ENCODE measurements around the gene CMTM1. TPM values are rescaled to one million over a fixed set of nuclear protein-coding genes. Genes with fewer than 3 reads are reported as not detected.

Gene CMTM1
- total and polyA plus RNA-seq, 2 donors (not counting 3 experiments of a cell fraction or from before 2014, with no cell fraction given): 3.0 to 12.3 TPM

DNA sequence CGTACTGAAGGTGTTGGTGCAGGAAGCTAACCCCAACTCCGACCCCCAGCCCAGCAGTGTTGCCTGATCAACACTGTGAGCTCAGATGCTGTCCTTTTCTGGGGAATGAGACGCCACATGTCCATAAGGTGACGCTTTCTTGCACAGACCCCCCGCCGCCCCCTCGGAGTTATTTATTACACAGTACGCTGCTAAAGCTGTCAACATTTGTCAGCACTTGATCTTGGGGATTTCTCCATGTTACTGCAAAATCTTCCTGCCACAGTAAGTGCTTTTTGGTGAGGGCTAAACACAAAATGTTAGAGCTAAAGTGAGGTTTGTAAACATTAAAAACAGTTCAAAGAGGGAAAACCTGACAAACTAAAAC is 54.2 kb downstream of the CMTM1 start:
- dilution Hi-C loops (cut with MboI; ENCODE audit: extremely low pct_ligation_motif_present, low sequenced_read_pairs): no loop called here
- CTCF ChIA-PET: interaction anchor here (0.9 to 2.0 kb wide), 4 partner anchors 9 to 41 kb away, joined by 3 to 14 read pairs (median 4); no protein-coding TSS in a partner anchor

DNA sequence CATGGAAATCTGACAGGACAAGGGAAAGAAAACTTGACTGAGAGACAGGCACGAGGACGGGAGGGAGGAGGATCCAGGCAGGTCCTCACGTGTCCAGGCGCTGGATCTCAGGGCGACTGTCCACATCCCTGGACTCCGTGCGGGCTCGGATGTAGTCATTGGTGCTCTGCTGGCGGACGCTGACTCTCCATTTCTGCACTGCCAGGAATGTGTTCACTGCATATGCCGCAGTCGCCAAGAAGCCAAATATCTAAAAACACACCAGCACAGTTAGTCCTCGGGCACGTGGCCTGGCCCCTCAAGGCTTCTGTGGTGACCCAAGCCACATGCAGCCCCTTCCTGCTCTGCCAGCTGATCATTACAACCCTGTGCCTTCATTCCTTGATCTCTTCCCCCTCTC is 55.7 kb downstream of the CMTM1 start:
- no peak overlapping the region for H2AFZ ChIP-seq (ENCODE audit: low read depth, low read length)
- H3K36me3 ChIP-seq (ENCODE audit: control insufficient read depth in 2 of 2, extremely low read depth in 1 of 2, insufficient read depth in 2 of 2, low read length in 2 of 2): no peaks in the 10 kb centered on the region
- ChIA-PET POLR2A (no interaction called here), CTCF (no interaction called here)
- intact Hi-C loops (cut with micrococcal nuclease): no loop called here
- H3K79me2 ChIP-seq (ENCODE audit: control insufficient read depth, insufficient read depth, low read length): no peaks in the 10 kb centered on the region
- H3K4me2 ChIP-seq (ENCODE audit: insufficient read depth, low read length): no peak overlapping the region
- no peak overlapping the region for H3K4me3 ChIP-seq (replicated peaks in 1 of 3; ENCODE audit: insufficient read depth in 1 of 3, low read depth in 1 of 3, low read length in 3 of 3)
- no TSS peak for BruUV-seq (replicated peaks)
- no peak overlapping the region for H3K9ac ChIP-seq (replicated peaks; ENCODE audit: extremely low read depth, insufficient read depth, low read length)
- FAIRE-seq (no peak), DNase-seq (ENCODE audit: low read depth, low spot score) (no peak)
- H3K27me3 ChIP-seq (ENCODE audit: control insufficient read depth in 2 of 2, insufficient read depth in 2 of 2, low read length in 2 of 2): no peaks in the 10 kb centered on the region
- dilution Hi-C loops (cut with MboI; ENCODE audit: extremely low pct_ligation_motif_present, low sequenced_read_pairs): no loop called here
- no peaks in the 10 kb centered on the region for H4K20me1 ChIP-seq (replicated peaks; ENCODE audit: control insufficient read depth, extremely low read depth, insufficient read depth, low read length)
- no peak overlapping the region for H3K27ac ChIP-seq (ENCODE audit: insufficient read depth, low read depth, low read length)
- peaks cover 20% of the 10 kb centered on the region for H3K4me1 ChIP-seq (ENCODE audit: control insufficient read depth, extremely low read depth, insufficient read depth, low read length)
- no peaks in the 10 kb centered on the region for H3K9me3 ChIP-seq (replicated peaks; ENCODE audit: control insufficient read depth, insufficient read depth, low read length)
- no peaks in the 10 kb centered on the region for H3K9me1 ChIP-seq (replicated peaks; ENCODE audit: control insufficient read depth, extremely low read depth, insufficient read depth, low read length)
- no peak for TF ChIP-seq JUN (IDR thresholded peaks at IDR 0.05; ENCODE audit: borderline replicate concordance, insufficient read depth, insufficient read length, low read depth)
- TF ChIP-seq EZH2 (IDR thresholded peaks at IDR 0.05; ENCODE audit: borderline replicate concordance, low read depth, low read length, severe bottlenecking): no peak
- TF ChIP-seq FOS (IDR thresholded peaks at IDR 0.05; ENCODE audit: borderline replicate concordance, insufficient read depth, low read length): no peak
- TF ChIP-seq, protein P1, sequence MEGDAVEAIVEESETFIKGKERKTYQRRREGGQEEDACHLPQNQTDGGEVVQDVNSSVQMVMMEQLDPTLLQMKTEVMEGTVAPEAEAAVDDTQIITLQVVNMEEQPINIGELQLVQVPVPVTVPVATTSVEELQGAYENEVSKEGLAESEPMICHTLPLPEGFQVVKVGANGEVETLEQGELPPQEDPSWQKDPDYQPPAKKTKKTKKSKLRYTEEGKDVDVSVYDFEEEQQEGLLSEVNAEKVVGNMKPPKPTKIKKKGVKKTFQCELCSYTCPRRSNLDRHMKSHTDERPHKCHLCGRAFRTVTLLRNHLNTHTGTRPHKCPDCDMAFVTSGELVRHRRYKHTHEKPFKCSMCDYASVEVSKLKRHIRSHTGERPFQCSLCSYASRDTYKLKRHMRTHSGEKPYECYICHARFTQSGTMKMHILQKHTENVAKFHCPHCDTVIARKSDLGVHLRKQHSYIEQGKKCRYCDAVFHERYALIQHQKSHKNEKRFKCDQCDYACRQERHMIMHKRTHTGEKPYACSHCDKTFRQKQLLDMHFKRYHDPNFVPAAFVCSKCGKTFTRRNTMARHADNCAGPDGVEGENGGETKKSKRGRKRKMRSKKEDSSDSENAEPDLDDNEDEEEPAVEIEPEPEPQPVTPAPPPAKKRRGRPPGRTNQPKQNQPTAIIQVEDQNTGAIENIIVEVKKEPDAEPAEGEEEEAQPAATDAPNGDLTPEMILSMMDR (IDR thresholded peaks at IDR 0.05; ENCODE audit: extremely low read depth in 1 of 2, insufficient read depth in 1 of 2, low read depth in 1 of 2, low read length in 2 of 2): no peak
- no peak for TF ChIP-seq POLR2AphosphoS5 (IDR thresholded peaks at IDR 0.05; ENCODE audit: insufficient read depth, low read depth, low read length)
- TF ChIP-seq GATA2 (IDR thresholded peaks at IDR 0.05; ENCODE audit: insufficient read depth, insufficient read length, low read depth, low read length): no peak
- TF ChIP-seq, protein P2, sequence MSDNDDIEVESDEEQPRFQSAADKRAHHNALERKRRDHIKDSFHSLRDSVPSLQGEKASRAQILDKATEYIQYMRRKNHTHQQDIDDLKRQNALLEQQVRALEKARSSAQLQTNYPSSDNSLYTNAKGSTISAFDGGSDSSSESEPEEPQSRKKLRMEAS (IDR thresholded peaks at IDR 0.05; ENCODE audit: insufficient read depth, insufficient read length): no peak
- no peak for TF ChIP-seq POLR2A (IDR thresholded peaks at IDR 0.05; ENCODE audit: low read depth, low read length)
- no peak for TF ChIP-seq MYC (IDR thresholded peaks at IDR 0.05; ENCODE audit: low read depth, low read length)

More for the DNA sequence above, 54.2 kb downstream of the CMTM1 start:
- H2AFZ ChIP-seq (ENCODE audit: low read depth, low read length): no peak overlapping the region
- BruUV-seq (replicated peaks): no TSS peak
- no peaks in the 10 kb centered on the region for H3K36me3 ChIP-seq (ENCODE audit: control insufficient read depth in 2 of 2, extremely low read depth in 1 of 2, insufficient read depth in 2 of 2, low read length in 2 of 2)
- no peaks in the 10 kb centered on the region for H3K9me3 ChIP-seq (replicated peaks; ENCODE audit: control insufficient read depth, insufficient read depth, low read length)
- intact Hi-C loops (cut with micrococcal nuclease): no loop called here
- H3K27ac ChIP-seq (ENCODE audit: insufficient read depth, low read depth, low read length): no peak overlapping the region
- no peak for FAIRE-seq
- no peaks in the 10 kb centered on the region for H4K20me1 ChIP-seq (replicated peaks; ENCODE audit: control insufficient read depth, extremely low read depth, insufficient read depth, low read length)
- H3K4me2 ChIP-seq (ENCODE audit: insufficient read depth, low read length): no peak overlapping the region
- no peak overlapping the region for H3K9ac ChIP-seq (replicated peaks; ENCODE audit: extremely low read depth, insufficient read depth, low read length)
- H3K4me3 ChIP-seq (replicated peaks in 1 of 3; ENCODE audit: insufficient read depth in 1 of 3, low read depth in 1 of 3, low read length in 3 of 3): no peak overlapping the region
- H3K27me3 ChIP-seq (ENCODE audit: control insufficient read depth in 2 of 2, insufficient read depth in 2 of 2, low read length in 2 of 2): no peaks in the 10 kb centered on the region
- peaks cover 20% of the 10 kb centered on the region for H3K4me1 ChIP-seq (ENCODE audit: control insufficient read depth, extremely low read depth, insufficient read depth, low read length)
- H3K79me2 ChIP-seq (ENCODE audit: control insufficient read depth, insufficient read depth, low read length): no peaks in the 10 kb centered on the region
- no peak for DNase-seq (ENCODE audit: low read depth, low spot score)
- POLR2A ChIA-PET: no interaction called here
- TF ChIP-seq FOS (IDR thresholded peaks at IDR 0.05; ENCODE audit: borderline replicate concordance, insufficient read depth, low read length) (no peak), MYC (IDR thresholded peaks at IDR 0.05; ENCODE audit: low read depth, low read length) (no peak), POLR2AphosphoS5 (IDR thresholded peaks at IDR 0.05; ENCODE audit: insufficient read depth, low read depth, low read length) (no peak), POLR2A (IDR thresholded peaks at IDR 0.05; ENCODE audit: low read depth, low read length) (no peak), EZH2 (IDR thresholded peaks at IDR 0.05; ENCODE audit: borderline replicate concordance, low read depth, low read length, severe bottlenecking) (no peak), JUN (IDR thresholded peaks at IDR 0.05; ENCODE audit: borderline replicate concordance, insufficient read depth, insufficient read length, low read depth) (no peak)
- TF ChIP-seq, protein P1 (IDR thresholded peaks at IDR 0.05; ENCODE audit: extremely low read depth in 1 of 2, insufficient read depth in 1 of 2, low read depth in 1 of 2, low read length in 2 of 2): no peak
- no peaks in the 10 kb centered on the region for H3K9me1 ChIP-seq (replicated peaks; ENCODE audit: control insufficient read depth, extremely low read depth, insufficient read depth, low read length)

All from endothelial cell of umbilical vein (primary cell).